GM12865 (cell line): ENCODE data around the gene TM4SF1.
"Not testable (repeated sequence)": the region's sequence is repeated elsewhere in the genome, so short reads cannot be mapped to it uniquely, and the experiment has no call there.

Source experiments
- DNase-seq: peaks from one replicate; pipeline ENCODE4 v3.0.0; 2010; ENCODE audit warnings: low read depth
- H3K4me3 ChIP-seq: 2 replicates; pipeline ENCODE4 v1.5.1; 2011; ENCODE audit warnings: mild to moderate bottlenecking, low read depth, low read length, control low read depth
- CTCF ChIP-seq: IDR thresholded peaks from 2 replicates; pipeline ENCODE4 v1.5.1; 2011; ENCODE audit warnings: low read length, control low read depth, low read depth, inconsistent platforms; ENCODE audit not compliant: insufficient read depth; ENCODE audit errors: missing control alignments

Gene TM4SF1

GRCh38 chr3:149342413-149343380 is 34.8 kb downstream of the TM4SF1 start:
- DNase-seq, result no peak
- no peak for TF ChIP-seq CTCF
- H3K4me3 ChIP-seq, result no peak overlapping the region

GRCh38 chr3:149340310-149340933 is 37.0 kb downstream of the TM4SF1 start:
- TF ChIP-seq CTCF, result no peak
- no peak overlapping the region for H3K4me3 ChIP-seq
- no peak for DNase-seq

GRCh38 chr3:149339931-149340309 is 37.5 kb downstream of the TM4SF1 start:
- DNase-seq, result no peak
- TF ChIP-seq CTCF, result no peak
- H3K4me3 ChIP-seq, result no peak overlapping the region

- not testable (repeated sequence) for DNase-seq, H3K4me3 ChIP-seq
Observed at GRCh38 chr3:149337486-149337885, 40.0 kb downstream of the TM4SF1 start.

- DNase-seq, result no peak
- H3K4me3 ChIP-seq, result no peak overlapping the region
- no peak for TF ChIP-seq CTCF
Observed at GRCh38 chr3:149336925-149337324, 40.5 kb downstream of the TM4SF1 start.

GRCh38 chr3:149333176-149333859 is 44.1 kb downstream of the TM4SF1 start, which contains the start of gene TM4SF18:
TSS of gene TM4SF18 (minus strand) at chr3:149333636. CDS start at chr3:149333382, 254 bp downstream.
- no peak for DNase-seq
- no peak within 1 kb of the TSS for H3K4me3 ChIP-seq
- no peak for TF ChIP-seq CTCF

GRCh38 chr3:149332771-149333170 is 44.7 kb downstream of the TM4SF1 start:
- TF ChIP-seq CTCF, result no peak
- DNase-seq, result no peak
- no peak overlapping the region for H3K4me3 ChIP-seq
